ENCODE data around the gene PPP1R13B.

PPP1R13B gene

GRCh38 chr14:103746701-103747100 is 100.7 kb downstream of the PPP1R13B start:
- Histone ChIP-seq H3K27ac (replicated peaks) (no peak overlapping the region), H3K4me3 (replicated peaks; ENCODE audit: insufficient read depth, low read length) (no peak overlapping the region), H3K27me3 (ENCODE audit: insufficient read depth, poor library complexity, severe bottlenecking) (no peaks in the 10 kb centered on the region)
- no peak for DNase-seq (ENCODE audit: low read depth in 1 of 2, low spot score in 1 of 2)
- TF ChIP-seq CTCF (IDR thresholded peaks at IDR 0.05; ENCODE audit: insufficient read depth, low read length), result no peak
- no peak for TF ChIP-seq REST (IDR thresholded peaks at IDR 0.05; ENCODE audit: insufficient replicate concordance, low read depth)
- TF ChIP-seq GABPA (IDR thresholded peaks at IDR 0.05; ENCODE audit: low read depth), result no peak
- no peak for TF ChIP-seq SPI1 (IDR thresholded peaks at IDR 0.05; ENCODE audit: borderline replicate concordance, low read depth)
- TF ChIP-seq POLR2AphosphoS5 (IDR thresholded peaks at IDR 0.05; ENCODE audit: low read depth), result no peak

- no peak for DNase-seq (ENCODE audit: low read depth in 1 of 2, low spot score in 1 of 2)
- TF ChIP-seq POLR2AphosphoS5 (IDR thresholded peaks at IDR 0.05; ENCODE audit: low read depth), result no peak
- no peak for TF ChIP-seq CTCF (IDR thresholded peaks at IDR 0.05; ENCODE audit: insufficient read depth, low read length)
- no peak for TF ChIP-seq SPI1 (IDR thresholded peaks at IDR 0.05; ENCODE audit: borderline replicate concordance, low read depth)
- no peak for TF ChIP-seq REST (IDR thresholded peaks at IDR 0.05; ENCODE audit: insufficient replicate concordance, low read depth)
- H3K4me3 ChIP-seq (replicated peaks; ENCODE audit: insufficient read depth, low read length), result no peak overlapping the region
- no peak overlapping the region for H3K27ac ChIP-seq (replicated peaks)
- H3K27me3 ChIP-seq (ENCODE audit: insufficient read depth, poor library complexity, severe bottlenecking), result no peaks in the 10 kb centered on the region
Measured at GRCh38 chr14:103745424-103745823, 102.0 kb downstream of the PPP1R13B start.

- Histone ChIP-seq H3K27me3 (ENCODE audit: insufficient read depth, poor library complexity, severe bottlenecking) (no peaks in the 10 kb centered on the region), H3K27ac (replicated peaks) (no peak overlapping the region), H3K4me3 (replicated peaks; ENCODE audit: insufficient read depth, low read length) (no peak overlapping the region)
- DNase-seq (ENCODE audit: low read depth in 1 of 2, low spot score in 1 of 2), result no peak
- no peak for TF ChIP-seq SPI1 (IDR thresholded peaks at IDR 0.05; ENCODE audit: borderline replicate concordance, low read depth)
- no peak for TF ChIP-seq CTCF (IDR thresholded peaks at IDR 0.05; ENCODE audit: insufficient read depth, low read length)
- no peak for TF ChIP-seq REST (IDR thresholded peaks at IDR 0.05; ENCODE audit: insufficient replicate concordance, low read depth)
- no peak for TF ChIP-seq POLR2AphosphoS5 (IDR thresholded peaks at IDR 0.05; ENCODE audit: low read depth)
- TF ChIP-seq GABPA (IDR thresholded peaks at IDR 0.05; ENCODE audit: low read depth), result no peak
Measured at GRCh38 chr14:103744621-103745395, 102.6 kb downstream of the PPP1R13B start.
